ENCODE measurements around the gene AMOTL1. TPM values are rescaled to one million over a fixed set of nuclear protein-coding genes. Genes with fewer than 3 reads are reported as not detected.

Gene AMOTL1
- polyA plus RNA-seq, 1 donor from 2014 or later = 10.7 TPM

GRCh38 chr11:94770563-94771120, 2.5 kb downstream of the AMOTL1 start:
- H3F3A ChIP-seq (ENCODE audit: insufficient read depth, low read length, poor library complexity, severe bottlenecking) = no peaks in the 10 kb centered on the region
- H3K9me2 ChIP-seq (ENCODE audit: insufficient read depth, low read length) = no peaks in the 10 kb centered on the region
- no peaks in the 10 kb centered on the region for H4K20me1 ChIP-seq (ENCODE audit: insufficient read depth)
- peaks cover 68% of the 10 kb centered on the region for H3K79me2 ChIP-seq (replicated peaks; ENCODE audit: insufficient read depth, low read length)
- H3K4me2 ChIP-seq (ENCODE audit: low read length) = peak overlapping the region; percentile 87
- H3K27me3 ChIP-seq (ENCODE audit: insufficient read depth, low read depth, low read length) = no peaks in the 10 kb centered on the region
- H3K36me3 ChIP-seq (ENCODE audit: insufficient read depth, low read length) = no peaks in the 10 kb centered on the region
- H3K9me3 ChIP-seq (ENCODE audit: low read length) = no peaks in the 10 kb centered on the region
- no peak overlapping the region for H2AFZ ChIP-seq (ENCODE audit: low read depth, low read length)
- TF ChIP-seq RAD21 (conservative IDR thresholded peaks at IDR 0.05) (no peak), EZH2 (IDR thresholded peaks at IDR 0.05; ENCODE audit: borderline replicate concordance, insufficient read depth, low read length, poor library complexity, severe bottlenecking) (no peak), MXI1 (conservative IDR thresholded peaks at IDR 0.05; ENCODE audit: poor library complexity, severe bottlenecking) (no peak), SMC3 (conservative IDR thresholded peaks at IDR 0.05; ENCODE audit: poor library complexity) (no peak), TAF1 (IDR thresholded peaks at IDR 0.05; ENCODE audit: low read depth) (no peak), EP300 (conservative IDR thresholded peaks at IDR 0.05; ENCODE audit: poor library complexity, severe bottlenecking) (no peak), POLR2AphosphoS5 (IDR thresholded peaks at IDR 0.05) (no peak), CTCF (IDR thresholded peaks at IDR 0.05; ENCODE audit: poor library complexity, severe bottlenecking) (no peak)
- TF ChIP-seq, protein P1, sequence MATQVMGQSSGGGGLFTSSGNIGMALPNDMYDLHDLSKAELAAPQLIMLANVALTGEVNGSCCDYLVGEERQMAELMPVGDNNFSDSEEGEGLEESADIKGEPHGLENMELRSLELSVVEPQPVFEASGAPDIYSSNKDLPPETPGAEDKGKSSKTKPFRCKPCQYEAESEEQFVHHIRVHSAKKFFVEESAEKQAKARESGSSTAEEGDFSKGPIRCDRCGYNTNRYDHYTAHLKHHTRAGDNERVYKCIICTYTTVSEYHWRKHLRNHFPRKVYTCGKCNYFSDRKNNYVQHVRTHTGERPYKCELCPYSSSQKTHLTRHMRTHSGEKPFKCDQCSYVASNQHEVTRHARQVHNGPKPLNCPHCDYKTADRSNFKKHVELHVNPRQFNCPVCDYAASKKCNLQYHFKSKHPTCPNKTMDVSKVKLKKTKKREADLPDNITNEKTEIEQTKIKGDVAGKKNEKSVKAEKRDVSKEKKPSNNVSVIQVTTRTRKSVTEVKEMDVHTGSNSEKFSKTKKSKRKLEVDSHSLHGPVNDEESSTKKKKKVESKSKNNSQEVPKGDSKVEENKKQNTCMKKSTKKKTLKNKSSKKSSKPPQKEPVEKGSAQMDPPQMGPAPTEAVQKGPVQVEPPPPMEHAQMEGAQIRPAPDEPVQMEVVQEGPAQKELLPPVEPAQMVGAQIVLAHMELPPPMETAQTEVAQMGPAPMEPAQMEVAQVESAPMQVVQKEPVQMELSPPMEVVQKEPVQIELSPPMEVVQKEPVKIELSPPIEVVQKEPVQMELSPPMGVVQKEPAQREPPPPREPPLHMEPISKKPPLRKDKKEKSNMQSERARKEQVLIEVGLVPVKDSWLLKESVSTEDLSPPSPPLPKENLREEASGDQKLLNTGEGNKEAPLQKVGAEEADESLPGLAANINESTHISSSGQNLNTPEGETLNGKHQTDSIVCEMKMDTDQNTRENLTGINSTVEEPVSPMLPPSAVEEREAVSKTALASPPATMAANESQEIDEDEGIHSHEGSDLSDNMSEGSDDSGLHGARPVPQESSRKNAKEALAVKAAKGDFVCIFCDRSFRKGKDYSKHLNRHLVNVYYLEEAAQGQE (IDR thresholded peaks at IDR 0.05; ENCODE audit: borderline replicate concordance) = no peak
- H3K27ac ChIP-seq (ENCODE audit: low read length) = no peak overlapping the region
- H3K4me3 ChIP-seq (ENCODE audit: low read length) = peak overlapping the region; percentile 91
- no peak overlapping the region for H3K9ac ChIP-seq (ENCODE audit: low read length)

- Histone ChIP-seq H4K20me1 (ENCODE audit: insufficient read depth) (no peaks in the 10 kb centered on the region), H3K27me3 (ENCODE audit: insufficient read depth, low read depth, low read length) (no peaks in the 10 kb centered on the region), H3K36me3 (ENCODE audit: insufficient read depth, low read length) (no peaks in the 10 kb centered on the region), H3K79me2 (replicated peaks; ENCODE audit: insufficient read depth, low read length) (peaks cover 76% of the 10 kb centered on the region), H3K9me2 (ENCODE audit: insufficient read depth, low read length) (no peaks in the 10 kb centered on the region), H2AFZ (ENCODE audit: low read depth, low read length) (no peak overlapping the region), H3K27ac (ENCODE audit: low read length) (no peak overlapping the region), H3K4me2 (ENCODE audit: low read length) (no peak overlapping the region), H3F3A (ENCODE audit: insufficient read depth, low read length, poor library complexity, severe bottlenecking) (no peaks in the 10 kb centered on the region), H3K9ac (ENCODE audit: low read length) (no peak overlapping the region), H3K9me3 (ENCODE audit: low read length) (no peaks in the 10 kb centered on the region), H3K4me3 (ENCODE audit: low read length) (peak overlapping the region; percentile 18)
- TF ChIP-seq SMC3 (conservative IDR thresholded peaks at IDR 0.05; ENCODE audit: poor library complexity) (no peak), CTCF (IDR thresholded peaks at IDR 0.05; ENCODE audit: poor library complexity, severe bottlenecking) (no peak), EZH2 (IDR thresholded peaks at IDR 0.05; ENCODE audit: borderline replicate concordance, insufficient read depth, low read length, poor library complexity, severe bottlenecking) (no peak), RAD21 (conservative IDR thresholded peaks at IDR 0.05) (no peak), MXI1 (conservative IDR thresholded peaks at IDR 0.05; ENCODE audit: poor library complexity, severe bottlenecking) (no peak), TAF1 (IDR thresholded peaks at IDR 0.05; ENCODE audit: low read depth) (no peak), POLR2AphosphoS5 (IDR thresholded peaks at IDR 0.05) (no peak), EP300 (conservative IDR thresholded peaks at IDR 0.05; ENCODE audit: poor library complexity, severe bottlenecking) (no peak)
- TF ChIP-seq, protein P1 (IDR thresholded peaks at IDR 0.05; ENCODE audit: borderline replicate concordance) = no peak
Observed at GRCh38 chr11:94771390-94771789, 3.2 kb downstream of the AMOTL1 start.
